Endothelial cell (in vitro differentiated cells): Measurements from ENCODE around the gene ELMOD1. TPM values are rescaled to one million over a fixed set of nuclear protein-coding genes. Genes with fewer than 3 reads are reported as not detected.

Experiments
- DNase-seq: peaks from one replicate; pipeline ENCODE4 v3.0.0; 2021; ENCODE audit warnings: low spot score
- H3K27ac Mint-ChIP-seq: one replicate; pipeline ENCODE4 v1.8.0; 2021; ENCODE audit warnings: mixed read lengths, inconsistent platforms; ENCODE audit not compliant: unreplicated experiment
- H3K27me3 Mint-ChIP-seq: one replicate; pipeline ENCODE4 v1.8.0; 2021; ENCODE audit warnings: mild to moderate bottlenecking, moderate library complexity, mixed read lengths, inconsistent platforms; ENCODE audit not compliant: unreplicated experiment
- H3K36me3 Mint-ChIP-seq: one replicate; pipeline ENCODE4 v1.8.0; 2021; ENCODE audit warnings: mild to moderate bottlenecking, low read depth, mixed read lengths, inconsistent platforms; ENCODE audit not compliant: unreplicated experiment
- H3K4me1 Mint-ChIP-seq: one replicate; pipeline ENCODE4 v1.8.0; 2021; ENCODE audit warnings: mild to moderate bottlenecking, mixed read lengths, inconsistent platforms; ENCODE audit not compliant: unreplicated experiment
- H3K4me3 Mint-ChIP-seq: one replicate; pipeline ENCODE4 v1.8.0; 2021; ENCODE audit warnings: mild to moderate bottlenecking, mixed read lengths, inconsistent platforms; ENCODE audit not compliant: unreplicated experiment
- H3K9me3 Mint-ChIP-seq: one replicate; pipeline ENCODE4 v1.8.0; 2021; ENCODE audit warnings: mixed read lengths, inconsistent platforms; ENCODE audit not compliant: unreplicated experiment
- CTCF ChIP-seq: fragments of 200-600 bp; sonication (generic); IDR thresholded peaks from one replicate; pipeline ENCODE4 v1.5.0; 2021; ENCODE audit warnings: antibody characterized with exemption; ENCODE audit not compliant: unreplicated experiment
- total RNA-seq: library from RNA; stranded (reverse); fragmentation: NEBNext Ultra II Directional; extraction: Animal tissue kit (Norgen Biotek cat#: 25700); gene quantifications from one replicate; pipeline ENCODE4 v1.2.1, GENCODE V29; 2021; ENCODE audit not compliant: unreplicated experiment

ELMOD1 gene
- total RNA-seq, 1 donor from 2014 or later: 0.51 TPM

- H3K36me3 Mint-ChIP-seq: no peaks in the 10 kb centered on the region
- H3K4me1 Mint-ChIP-seq: peaks cover 7% of the 10 kb centered on the region
- no peak overlapping the region for H3K27ac Mint-ChIP-seq
- H3K27me3 Mint-ChIP-seq: no peaks in the 10 kb centered on the region
- H3K4me3 Mint-ChIP-seq: no peak overlapping the region
- TF ChIP-seq CTCF: no peak
- H3K9me3 Mint-ChIP-seq: no peaks in the 10 kb centered on the region
- no peak for DNase-seq
Measured at GRCh38 chr11:107651672-107652071, 60.7 kb downstream of the ELMOD1 start.

GRCh38 chr11:107653076-107653475, 62.1 kb downstream of the ELMOD1 start:
- TF ChIP-seq CTCF: no peak
- no peak overlapping the region for H3K27ac Mint-ChIP-seq
- no peaks in the 10 kb centered on the region for H3K9me3 Mint-ChIP-seq
- peaks cover 6% of the 10 kb centered on the region for H3K4me1 Mint-ChIP-seq
- no peaks in the 10 kb centered on the region for H3K27me3 Mint-ChIP-seq
- no peak overlapping the region for H3K4me3 Mint-ChIP-seq
- H3K36me3 Mint-ChIP-seq: no peaks in the 10 kb centered on the region
- no peak for DNase-seq

GRCh38 chr11:107655602-107656001, 64.7 kb downstream of the ELMOD1 start:
- Mint-ChIP-seq H3K9me3 (no peaks in the 10 kb centered on the region), H3K4me3 (no peak overlapping the region), H3K4me1 (peaks cover 3% of the 10 kb centered on the region), H3K36me3 (no peaks in the 10 kb centered on the region), H3K27ac (no peak overlapping the region), H3K27me3 (peaks cover 2% of the 10 kb centered on the region)
- DNase-seq: no peak
- TF ChIP-seq CTCF: no peak

GRCh38 chr11:107659310-107659709, 68.4 kb downstream of the ELMOD1 start:
- H3K27ac Mint-ChIP-seq: no peak overlapping the region
- no peaks in the 10 kb centered on the region for H3K4me1 Mint-ChIP-seq

GRCh38 chr11:107660066-107660465, 69.1 kb downstream of the ELMOD1 start:
- TF ChIP-seq CTCF: no peak
- Mint-ChIP-seq H3K9me3 (no peaks in the 10 kb centered on the region), H3K36me3 (no peaks in the 10 kb centered on the region), H3K27me3 (peaks cover 2% of the 10 kb centered on the region), H3K4me3 (no peak overlapping the region), H3K4me1 (no peaks in the 10 kb centered on the region), H3K27ac (no peak overlapping the region)
- no peak for DNase-seq

More at GRCh38 chr11:107659310-107659709, 68.4 kb downstream of the ELMOD1 start:
- DNase-seq: no peak
- no peak overlapping the region for H3K4me3 Mint-ChIP-seq
- no peak for TF ChIP-seq CTCF
- no peaks in the 10 kb centered on the region for H3K9me3 Mint-ChIP-seq
- H3K27me3 Mint-ChIP-seq: peaks cover 2% of the 10 kb centered on the region
- no peaks in the 10 kb centered on the region for H3K36me3 Mint-ChIP-seq
